Keratinocyte (primary cell): ENCODE results near the gene ECHS1. TPM values are rescaled to one million over a fixed set of nuclear protein-coding genes. Genes with fewer than 3 reads are reported as not detected.

Experiments
- DNase-seq: peaks from one replicate; pipeline ENCODE4 v3.0.0-alpha.2; 2011; ENCODE audit warnings: low read depth, missing footprints, low spot score
- FAIRE-seq: peaks from 2 replicates; lab custom pipeline; 2011; peaks lifted over from hg19 to GRCh38; lab: Jason Lieb, UNC
- H2AFZ ChIP-seq: 2 replicates; pipeline ENCODE4 v1.6.0; 2012; ENCODE audit warnings: low read length, control low read depth, inconsistent platforms; ENCODE audit not compliant: control insufficient read depth
- H3K27ac ChIP-seq: 2 replicates; pipeline ENCODE4 v1.5.1; 2011; ENCODE audit warnings: low read length; ENCODE audit not compliant: control insufficient read depth, insufficient read depth
- H3K27me3 ChIP-seq: 3 replicates; pipeline ENCODE4 v1.6.0; 2011; ENCODE audit warnings: low read length; ENCODE audit not compliant: control insufficient read depth, insufficient read depth; ENCODE audit errors: extremely low read depth
- H3K36me3 ChIP-seq, 2 experiments: 2 replicates in 1 of 2; 3 replicates in 1 of 2; pipeline ENCODE4 v1.5.1; 2011; ENCODE audit warnings: low read length in 2 of 2, mild to moderate bottlenecking in 1 of 2; ENCODE audit not compliant: control insufficient read depth in 2 of 2, insufficient read depth in 2 of 2; ENCODE audit errors: extremely low read depth in 1 of 2
- H3K4me1 ChIP-seq: 3 replicates; pipeline ENCODE4 v1.5.1; 2011; ENCODE audit warnings: low read length; ENCODE audit not compliant: control insufficient read depth, insufficient read depth; ENCODE audit errors: extremely low read depth
- H3K4me2 ChIP-seq: 3 replicates; pipeline ENCODE4 v1.6.0; 2011; ENCODE audit warnings: low read depth, low read length; ENCODE audit not compliant: control insufficient read depth, insufficient read depth; ENCODE audit errors: extremely low read depth
- H3K4me3 ChIP-seq, 3 experiments: fragments of 200-600 bp in 1 of 3; sonication (generic) in 1 of 3; 2 replicates in 2 of 3; 3 replicates in 1 of 3; pipeline ENCODE4 v1.5.1; 2011 to 2016; ENCODE audit warnings: low read length in 3 of 3, mild to moderate bottlenecking in 3 of 3, control low read depth in 2 of 3, inconsistent platforms in 1 of 3, low read depth in 1 of 3, mixed read lengths in 1 of 3, mixed run types in 1 of 3, moderate library complexity in 1 of 3; ENCODE audit not compliant: control insufficient read depth in 2 of 3, insufficient read depth in 2 of 3; ENCODE audit errors: extremely low read depth in 1 of 3
- H3K79me2 ChIP-seq: 2 replicates; pipeline ENCODE4 v1.6.0; 2012; ENCODE audit warnings: low read length; ENCODE audit not compliant: control insufficient read depth, insufficient read depth
- H3K9ac ChIP-seq: 3 replicates; pipeline ENCODE4 v1.6.0; 2011; ENCODE audit warnings: low read length; ENCODE audit not compliant: control insufficient read depth, insufficient read depth; ENCODE audit errors: extremely low read depth
- H3K9me1 ChIP-seq: 3 replicates; pipeline ENCODE4 v1.6.0; 2011; ENCODE audit warnings: low read length; ENCODE audit not compliant: control insufficient read depth, insufficient read depth; ENCODE audit errors: extremely low read depth
- H3K9me3 ChIP-seq: 2 replicates; pipeline ENCODE4 v1.5.1; 2012; ENCODE audit warnings: low read depth, low read length; ENCODE audit not compliant: control insufficient read depth
- H4K20me1 ChIP-seq: 3 replicates; pipeline ENCODE4 v1.6.0; 2011; ENCODE audit warnings: low read length; ENCODE audit not compliant: control insufficient read depth, insufficient read depth; ENCODE audit errors: extremely low read depth
- EZH2 ChIP-seq: IDR thresholded peaks from one replicate; pipeline ENCODE4 v1.6.1; 2012; ENCODE audit warnings: inconsistent platforms, mild to moderate bottlenecking, low read length, moderate library complexity
- dilution Hi-C: fragments of 300-500 bp; cut with MboI; formaldehyde crosslinking; loops from one replicate; pipeline ENCODE4 v1.7.0; 2020; ENCODE audit warnings: low sequenced_read_pairs; ENCODE audit not compliant: extremely low pct_ligation_motif_present
- polyA minus RNA-seq, 3 experiments: library from RNA; depleted of rRNA, polyadenylated mRNA; stranded (reverse); fragments of >200 nt; gene quantifications; 1 replicate in 1 of 3; 2 replicates in 1 of 3; 3 replicates in 1 of 3; pipeline ENCODE4 v1.2.3, GENCODE V29; 2011
- polyA plus RNA-seq, 5 experiments: library from polyadenylated mRNA; depleted of rRNA in 3 of 5; stranded (reverse) in 3 of 5; stranded (forward) in 1 of 5; unstranded in 1 of 5; fragments of >200 nt; gene quantifications; 1 replicate in 1 of 5; 2 replicates in 3 of 5; 3 replicates in 1 of 5; pipeline versions ENCODE4 v1.2.1 to v1.2.3, GENCODE V29; 2011 to 2012; ENCODE audit warnings: missing spikeins in 2 of 5, low read depth in 1 of 5, low replicate concordance in 1 of 5
- TF ChIP-seq, protein P1 (sequence below), 3 experiments: IDR thresholded peaks in 1 of 3; conservative IDR thresholded peaks in 1 of 3; optimal IDR thresholded peaks in 1 of 3; 2 replicates in 2 of 3; 3 replicates in 1 of 3; pipeline versions ENCODE3 to v1.5.1; 2011; ENCODE audit warnings: low read length in 3 of 3, mild to moderate bottlenecking in 3 of 3, moderate library complexity in 2 of 3, control low read depth in 1 of 3, inconsistent platforms in 1 of 3; ENCODE audit not compliant: insufficient read depth in 2 of 3; ENCODE audit errors: extremely low read depth in 1 of 3

The ECHS1 gene
- polyA plus RNA-seq = 18.1 to 73.9 TPM (median 27.1 TPM) in 3 replicates
- polyA plus RNA-seq (2011; ENCODE audit: low read depth) = 14.8 TPM
- polyA plus RNA-seq (2011; cell fraction: cytosol; rRNA removed) = 44.0 and 61.2 TPM in 2 replicates
- polyA plus RNA-seq (2011; cell fraction: nucleus; rRNA removed) = 29.7 and 31.8 TPM in 2 replicates
- 51.7 and 67.9 TPM in 2 replicates for polyA plus RNA-seq (2012; ENCODE audit: low replicate concordance)
- polyA minus RNA-seq = 18.8 to 37.9 TPM (median 19.9 TPM) in 3 replicates
- polyA minus RNA-seq (2011; cell fraction: cytosol; rRNA and poly(A)+ RNA removed) = 24.2 TPM
- 4.7 and 10.5 TPM in 2 replicates for polyA minus RNA-seq (2011; cell fraction: nucleus; rRNA and poly(A)+ RNA removed)

DNA sequence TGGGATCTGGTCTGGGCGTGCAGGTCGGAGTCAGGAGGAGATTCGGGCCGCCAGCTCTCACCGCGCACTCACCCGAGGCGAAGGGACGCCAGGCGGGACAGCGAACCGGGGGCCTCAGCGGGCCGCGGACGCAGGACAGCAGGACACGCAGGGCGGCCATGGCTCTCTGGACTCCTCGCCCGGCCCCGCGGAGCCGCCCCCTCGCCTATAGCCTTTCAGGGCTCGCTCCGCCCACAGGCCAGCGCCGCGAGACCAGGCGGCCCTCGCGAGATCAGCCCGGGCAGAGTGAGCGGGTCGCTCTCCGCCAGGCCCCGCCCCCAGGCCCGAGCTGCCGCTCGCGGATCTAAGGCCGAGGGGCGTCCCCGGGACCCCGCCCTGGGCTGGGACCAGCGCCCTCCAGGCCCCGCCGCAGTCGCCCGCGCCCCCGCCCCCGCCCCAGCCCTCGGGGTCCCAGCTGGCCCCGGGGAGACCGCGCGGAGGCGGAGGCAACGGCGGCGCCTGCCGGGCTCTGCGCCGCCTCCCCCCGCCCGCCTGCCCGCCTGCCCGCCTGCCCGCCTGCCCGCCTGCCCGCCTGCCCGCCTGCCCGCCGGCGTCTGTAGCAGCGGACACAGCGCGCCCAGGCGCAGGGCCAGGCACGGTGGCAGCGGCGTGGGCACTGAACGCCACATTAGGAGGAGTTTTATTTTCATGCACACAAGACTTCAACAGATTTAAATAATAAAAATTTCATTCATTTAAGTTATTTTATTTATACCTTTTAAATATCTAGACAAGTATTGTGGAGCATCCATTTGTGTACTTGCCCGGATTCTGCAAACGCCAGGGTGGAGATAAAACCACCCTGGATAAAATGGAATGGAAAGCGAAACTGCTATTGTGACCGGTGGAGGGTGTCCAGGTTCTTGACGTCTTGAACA is at the start of gene ECHS1:
Gene ECHS1 (minus strand): TSS at position 181 of the 917 bp plus-strand sequence. CDS start 21 bp downstream, at position 160.
- Histone ChIP-seq H3K79me2 (no peaks in the 10 kb centered on the region), H2AFZ (peak within 1 kb of the TSS; percentile 90), H3K36me3 (peaks cover 9 to 15% of the 10 kb centered on the region in 2 experiments), H3K9ac (peak within 1 kb of the TSS; percentile 81), H3K9me1 (no peaks in the 10 kb centered on the region), H3K4me2 (peak within 1 kb of the TSS; percentile 76), H3K9me3 (no peaks in the 10 kb centered on the region), H3K27ac (peak within 1 kb of the TSS; percentile 40), H4K20me1 (no peaks in the 10 kb centered on the region), H3K4me3 (peak within 1 kb of the TSS; percentile 68 to 93 (median 68)), H3K27me3 (no peaks in the 10 kb centered on the region), H3K4me1 (peaks cover 5% of the 10 kb centered on the region)
- no peak for DNase-seq
- TF ChIP-seq EZH2 = no peak
- TF ChIP-seq, protein P1, sequence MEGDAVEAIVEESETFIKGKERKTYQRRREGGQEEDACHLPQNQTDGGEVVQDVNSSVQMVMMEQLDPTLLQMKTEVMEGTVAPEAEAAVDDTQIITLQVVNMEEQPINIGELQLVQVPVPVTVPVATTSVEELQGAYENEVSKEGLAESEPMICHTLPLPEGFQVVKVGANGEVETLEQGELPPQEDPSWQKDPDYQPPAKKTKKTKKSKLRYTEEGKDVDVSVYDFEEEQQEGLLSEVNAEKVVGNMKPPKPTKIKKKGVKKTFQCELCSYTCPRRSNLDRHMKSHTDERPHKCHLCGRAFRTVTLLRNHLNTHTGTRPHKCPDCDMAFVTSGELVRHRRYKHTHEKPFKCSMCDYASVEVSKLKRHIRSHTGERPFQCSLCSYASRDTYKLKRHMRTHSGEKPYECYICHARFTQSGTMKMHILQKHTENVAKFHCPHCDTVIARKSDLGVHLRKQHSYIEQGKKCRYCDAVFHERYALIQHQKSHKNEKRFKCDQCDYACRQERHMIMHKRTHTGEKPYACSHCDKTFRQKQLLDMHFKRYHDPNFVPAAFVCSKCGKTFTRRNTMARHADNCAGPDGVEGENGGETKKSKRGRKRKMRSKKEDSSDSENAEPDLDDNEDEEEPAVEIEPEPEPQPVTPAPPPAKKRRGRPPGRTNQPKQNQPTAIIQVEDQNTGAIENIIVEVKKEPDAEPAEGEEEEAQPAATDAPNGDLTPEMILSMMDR (optimal IDR thresholded peaks at IDR 0.05 in 1 of 3, IDR thresholded peaks at IDR 0.05 in 1 of 3, conservative IDR thresholded peaks at IDR 0.05 in 1 of 3; ENCODE audit: extremely low read depth in 1 of 3, insufficient read depth in 2 of 3, low read length in 3 of 3) = no peak
- FAIRE-seq = no peak
- dilution Hi-C loops = no loop called here

GRCh38 chr10:133422223-133422806 is 49.2 kb upstream of the ECHS1 start:
- FAIRE-seq (no peak), DNase-seq (no peak)
- Histone ChIP-seq H3K27me3 (peaks cover 10% of the 10 kb centered on the region), H3K9me1 (peaks cover 2% of the 10 kb centered on the region), H3K9ac (no peak overlapping the region), H3K4me3 (no peak overlapping the region), H3K4me2 (no peak overlapping the region), H3K36me3 (peaks cover 14% of the 10 kb centered on the region in 2 experiments), H3K27ac (no peak overlapping the region), H3K9me3 (no peaks in the 10 kb centered on the region), H4K20me1 (peaks cover 11% of the 10 kb centered on the region), H2AFZ (no peak overlapping the region), H3K4me1 (no peaks in the 10 kb centered on the region), H3K79me2 (no peaks in the 10 kb centered on the region)
- TF ChIP-seq EZH2 = no peak
- TF ChIP-seq, protein P1 (optimal IDR thresholded peaks at IDR 0.05 in 1 of 3, IDR thresholded peaks at IDR 0.05 in 1 of 3, conservative IDR thresholded peaks at IDR 0.05 in 1 of 3; ENCODE audit: extremely low read depth in 1 of 3, insufficient read depth in 2 of 3, low read length in 3 of 3) = no peak
- dilution Hi-C loops = no loop called here
